Muscle layer of colon (tissue), 2 donors: ENCODE results near the gene CACNA1G.

Experiments
- H3K27ac ChIP-seq: one replicate; pipeline ENCODE4 v1.7.0; 2013; ENCODE audit warnings: low read depth, mild to moderate bottlenecking, low read length, moderate library complexity
- H3K27me3 ChIP-seq, 2 donors: one replicate each; pipeline ENCODE4 v1.7.0; 2013; ENCODE audit warnings: low read length in 2 of 2, mild to moderate bottlenecking in 2 of 2; ENCODE audit not compliant: insufficient read depth in 2 of 2, control insufficient read depth in 1 of 2
- H3K36me3 ChIP-seq: one replicate; pipeline ENCODE4 v1.7.0; 2013; ENCODE audit warnings: mild to moderate bottlenecking, low read length; ENCODE audit not compliant: insufficient read depth
- H3K4me1 ChIP-seq: one replicate; pipeline ENCODE4 v1.7.0; 2013; ENCODE audit warnings: mild to moderate bottlenecking, low read length; ENCODE audit not compliant: insufficient read depth
- H3K4me3 ChIP-seq, 2 donors: one replicate each; pipeline ENCODE4 v1.7.0; 2013; ENCODE audit warnings: low read length in 2 of 2, low read depth in 1 of 2, mild to moderate bottlenecking in 1 of 2, moderate library complexity in 1 of 2
- H3K9ac ChIP-seq: one replicate; pipeline ENCODE4 v1.7.0; 2013; ENCODE audit warnings: low read length
- H3K9me3 ChIP-seq: one replicate; pipeline ENCODE4 v1.7.0; 2013; ENCODE audit warnings: mild to moderate bottlenecking, low read length
- donor health status: abdominal sarcoma.
- donor health status: Adenocarcinoma of cecum.

The CACNA1G gene

DNA sequence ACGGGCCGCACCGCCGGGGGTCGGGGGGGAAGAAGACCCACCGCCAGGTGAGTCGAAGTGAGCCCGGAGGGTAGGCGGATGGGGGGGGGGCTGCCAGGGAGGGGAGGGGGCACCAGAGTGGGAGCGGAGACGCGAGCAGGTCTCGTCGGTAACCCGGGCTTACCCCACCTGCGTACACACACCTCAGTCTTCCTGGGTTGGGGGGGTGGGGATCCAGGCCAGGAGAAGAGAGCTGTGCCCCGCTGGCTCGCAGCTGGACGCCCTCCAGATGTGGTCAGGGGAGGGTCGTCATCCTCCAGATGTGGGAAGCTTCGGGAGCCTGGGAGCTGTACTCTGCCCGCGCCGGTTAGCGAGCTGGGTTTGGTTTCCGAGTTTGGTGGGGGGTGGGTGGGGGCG lies 1.2 kb downstream of the CACNA1G start:
- Histone ChIP-seq H3K9ac (no peak overlapping the region), H3K4me1 (peaks cover 15% of the 10 kb centered on the region), H3K27ac (no peak overlapping the region), H3K4me3 (peak overlapping the region in 1 of 2 donors; percentile 61), H3K36me3 (no peaks in the 10 kb centered on the region), H3K27me3 (peaks cover 27 to 76% of the 10 kb centered on the region in 2 donors), H3K9me3 (no peaks in the 10 kb centered on the region)

DNA sequence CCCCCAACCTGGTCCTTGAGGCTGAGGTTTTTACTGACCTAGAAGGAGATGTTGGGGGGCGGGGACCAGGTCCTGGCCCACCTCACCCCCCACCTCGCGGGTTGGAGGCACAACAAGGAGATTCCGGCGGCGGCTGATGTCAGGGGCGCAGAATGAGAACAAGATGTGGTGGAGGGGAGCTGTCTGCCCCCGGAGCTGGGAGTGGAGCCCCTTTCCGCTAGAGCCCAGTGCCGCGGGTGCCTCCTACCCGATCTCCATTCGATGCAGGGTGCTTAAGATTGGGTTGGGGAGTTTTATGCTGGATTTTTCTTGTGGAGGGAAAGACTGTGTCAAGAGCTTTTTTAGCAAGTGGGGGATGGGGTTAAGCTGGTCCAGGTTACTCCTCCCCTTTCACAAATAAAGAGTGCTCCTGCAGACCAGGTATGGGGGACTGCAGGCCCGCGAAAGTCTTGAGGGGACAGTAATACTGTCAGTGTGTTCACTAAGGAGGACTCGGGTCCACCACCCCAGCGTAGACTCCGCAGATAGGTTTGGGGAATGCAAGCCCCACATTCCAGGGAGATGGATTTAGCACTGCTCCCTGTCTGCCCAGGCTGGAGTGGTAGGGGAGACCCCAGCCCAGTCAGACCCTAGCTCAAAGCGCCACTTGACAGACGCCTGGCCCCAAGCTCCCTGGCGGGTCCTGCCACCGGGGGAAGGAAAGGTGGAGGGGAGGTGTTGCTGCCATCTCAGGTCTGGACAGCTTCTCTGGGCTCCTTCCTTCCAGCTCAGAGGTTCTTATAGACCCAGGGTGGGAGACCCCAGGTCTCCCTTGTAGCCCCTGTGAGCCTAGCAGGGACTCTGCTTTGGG lies 2.0 kb downstream of the CACNA1G start:
- H3K27ac ChIP-seq = no peak overlapping the region
- peaks cover 15% of the 10 kb centered on the region for H3K4me1 ChIP-seq
- H3K36me3 ChIP-seq = no peaks in the 10 kb centered on the region
- H3K9me3 ChIP-seq = no peaks in the 10 kb centered on the region
- no peak overlapping the region for H3K9ac ChIP-seq
- no peak overlapping the region for H3K4me3 ChIP-seq
- H3K27me3 ChIP-seq = peaks cover 27 to 80% of the 10 kb centered on the region in 2 donors

DNA sequence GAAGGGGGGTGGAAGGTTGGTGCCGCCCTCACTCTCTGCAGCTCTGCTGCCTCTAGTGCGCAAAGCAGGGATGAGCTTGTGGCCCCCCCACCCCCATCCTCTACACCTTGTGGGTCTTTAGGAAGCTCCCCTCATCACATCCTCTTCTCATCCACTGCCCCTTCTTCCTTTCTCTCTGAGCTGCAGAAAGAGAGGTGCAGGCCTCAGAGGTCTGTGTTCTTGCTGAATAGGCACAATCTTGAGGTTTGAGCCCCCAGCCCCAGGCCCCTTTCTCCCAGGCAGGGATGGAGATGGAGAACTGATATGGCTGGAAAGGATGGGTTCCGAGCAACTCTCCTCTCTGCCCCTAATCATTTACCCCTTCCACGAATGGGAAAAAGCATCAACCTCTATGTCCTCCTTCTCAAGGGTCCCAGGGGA lies 2.6 kb downstream of the CACNA1G start:
- H3K27ac ChIP-seq = no peak overlapping the region
- no peak overlapping the region for H3K9ac ChIP-seq
- peaks cover 15% of the 10 kb centered on the region for H3K4me1 ChIP-seq
- H3K36me3 ChIP-seq = no peaks in the 10 kb centered on the region
- no peaks in the 10 kb centered on the region for H3K9me3 ChIP-seq
- no peak overlapping the region for H3K4me3 ChIP-seq
- peaks cover 27 to 81% of the 10 kb centered on the region in 2 donors for H3K27me3 ChIP-seq

DNA sequence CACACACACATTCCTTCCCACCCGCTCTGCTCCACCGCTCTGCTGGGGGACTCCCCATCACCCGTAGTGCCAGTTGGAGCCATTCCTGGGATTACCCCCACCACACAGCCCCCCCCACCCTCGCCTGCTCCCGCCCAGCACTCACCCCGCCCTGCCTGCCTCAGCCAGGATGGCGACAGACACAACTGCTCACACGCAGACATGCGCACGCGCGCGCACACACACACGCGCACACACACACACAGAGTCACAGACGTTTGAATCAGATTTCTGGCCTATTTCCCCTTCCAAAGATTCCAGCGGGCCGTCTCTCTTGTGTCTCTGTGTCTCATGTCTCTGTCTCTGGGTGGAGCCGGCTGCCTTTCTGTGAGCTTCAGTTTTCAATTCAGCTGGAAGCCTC lies 4.4 kb downstream of the CACNA1G start:
- no peak overlapping the region for H3K4me3 ChIP-seq
- no peak overlapping the region for H3K9ac ChIP-seq
- H3K27me3 ChIP-seq = peaks cover 23 to 62% of the 10 kb centered on the region in 2 donors
- no peak overlapping the region for H3K27ac ChIP-seq
- no peaks in the 10 kb centered on the region for H3K9me3 ChIP-seq
- H3K4me1 ChIP-seq = peaks cover 5% of the 10 kb centered on the region
- H3K36me3 ChIP-seq = no peaks in the 10 kb centered on the region

DNA sequence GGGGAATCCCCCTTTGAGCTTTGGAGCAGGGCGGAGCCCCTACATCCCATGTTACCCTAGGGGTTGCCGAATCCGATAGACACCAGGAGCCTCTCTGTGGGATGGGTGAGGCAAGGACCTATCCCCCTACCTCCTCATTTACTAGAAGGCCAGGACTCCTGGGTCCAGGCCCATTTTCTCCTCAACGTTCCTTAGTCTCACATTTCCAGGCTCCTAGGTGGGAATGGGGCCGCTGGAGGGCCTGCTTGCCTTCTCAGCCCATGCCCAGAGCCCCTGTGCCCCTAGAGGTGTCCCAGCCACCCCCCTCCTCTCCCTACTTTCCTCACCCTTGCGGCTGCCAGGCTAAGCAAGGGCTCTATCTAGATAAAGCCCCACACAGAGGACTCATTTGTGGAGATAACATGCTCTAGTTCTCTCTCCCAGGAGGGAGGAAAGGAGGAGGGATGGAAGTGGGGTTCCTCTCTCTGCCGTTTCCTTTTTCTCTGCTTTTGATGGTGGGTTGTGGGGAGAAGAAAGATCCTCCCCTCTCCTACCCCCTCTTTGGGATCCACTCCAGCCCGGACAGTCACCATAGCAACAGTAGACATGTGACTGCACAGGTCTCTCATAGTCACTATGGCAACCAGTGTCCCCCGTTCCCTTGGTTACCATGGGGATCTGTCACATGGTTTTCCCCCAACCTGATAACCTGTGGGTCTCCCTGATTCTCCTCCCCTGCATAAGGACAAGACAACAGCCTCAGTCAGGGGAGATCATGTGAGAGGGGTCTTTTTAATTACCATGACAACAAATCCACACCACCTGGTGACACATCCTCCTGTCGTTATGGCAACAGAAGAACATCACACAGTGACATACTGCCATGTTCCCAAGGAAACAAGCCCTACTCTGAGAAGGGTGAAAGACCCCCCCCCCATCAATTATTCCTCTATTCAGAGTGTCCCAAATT lies 5.2 kb downstream of the CACNA1G start:
- Histone ChIP-seq H3K4me3 (no peak overlapping the region), H3K27me3 (peaks cover 20 to 58% of the 10 kb centered on the region in 2 donors), H3K9me3 (no peaks in the 10 kb centered on the region), H3K36me3 (no peaks in the 10 kb centered on the region), H3K4me1 (no peaks in the 10 kb centered on the region), H3K27ac (no peak overlapping the region), H3K9ac (no peak overlapping the region)

DNA sequence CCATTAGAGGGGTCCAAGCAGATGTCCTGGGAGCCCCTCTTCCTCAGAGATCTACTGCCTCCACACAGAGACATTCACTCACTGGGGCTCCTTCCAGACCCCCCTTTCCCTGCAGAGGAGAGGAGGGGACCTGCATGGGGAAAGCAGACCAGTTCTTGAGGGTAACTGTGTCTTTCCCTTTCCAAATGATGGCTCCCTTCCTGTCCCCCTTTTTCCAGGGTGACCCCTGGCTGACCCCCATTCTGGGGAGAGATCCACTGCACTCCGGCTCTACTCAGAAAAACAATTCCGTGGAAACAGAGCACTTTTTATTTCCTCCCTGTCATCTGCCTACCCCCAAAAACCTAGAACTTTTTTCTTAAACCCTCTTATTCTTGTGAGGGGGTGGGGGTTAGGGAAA lies 6.4 kb downstream of the CACNA1G start:
- H3K27ac ChIP-seq = no peak overlapping the region
- no peak overlapping the region for H3K4me3 ChIP-seq
- no peaks in the 10 kb centered on the region for H3K36me3 ChIP-seq
- no peak overlapping the region for H3K9ac ChIP-seq
- peaks cover 20 to 49% of the 10 kb centered on the region in 2 donors for H3K27me3 ChIP-seq
- no peaks in the 10 kb centered on the region for H3K4me1 ChIP-seq
- H3K9me3 ChIP-seq = no peaks in the 10 kb centered on the region

DNA sequence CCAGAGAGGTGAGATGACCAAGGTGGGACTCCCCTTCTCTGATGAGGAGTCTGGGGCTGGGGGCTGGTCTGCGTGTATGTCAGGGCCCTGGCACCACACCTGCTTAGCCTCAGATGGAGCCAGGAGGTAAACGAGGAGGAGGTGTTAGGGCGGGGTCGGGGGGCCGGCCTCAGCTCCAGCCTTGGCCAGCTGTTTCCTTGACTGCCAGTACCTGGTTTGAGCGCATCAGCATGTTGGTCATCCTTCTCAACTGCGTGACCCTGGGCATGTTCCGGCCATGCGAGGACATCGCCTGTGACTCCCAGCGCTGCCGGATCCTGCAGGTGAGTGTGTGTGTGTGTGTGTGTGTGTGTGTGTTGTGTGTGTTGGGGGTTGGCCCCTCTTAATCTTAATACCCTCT lies 8.1 kb downstream of the CACNA1G start:
- H3K4me1 ChIP-seq = no peaks in the 10 kb centered on the region
- H3K9me3 ChIP-seq = no peaks in the 10 kb centered on the region
- H3K27ac ChIP-seq = no peak overlapping the region
- H3K4me3 ChIP-seq = no peak overlapping the region
- H3K27me3 ChIP-seq = peaks cover 5 to 33% of the 10 kb centered on the region in 2 donors
- H3K36me3 ChIP-seq = no peaks in the 10 kb centered on the region
- no peak overlapping the region for H3K9ac ChIP-seq

DNA sequence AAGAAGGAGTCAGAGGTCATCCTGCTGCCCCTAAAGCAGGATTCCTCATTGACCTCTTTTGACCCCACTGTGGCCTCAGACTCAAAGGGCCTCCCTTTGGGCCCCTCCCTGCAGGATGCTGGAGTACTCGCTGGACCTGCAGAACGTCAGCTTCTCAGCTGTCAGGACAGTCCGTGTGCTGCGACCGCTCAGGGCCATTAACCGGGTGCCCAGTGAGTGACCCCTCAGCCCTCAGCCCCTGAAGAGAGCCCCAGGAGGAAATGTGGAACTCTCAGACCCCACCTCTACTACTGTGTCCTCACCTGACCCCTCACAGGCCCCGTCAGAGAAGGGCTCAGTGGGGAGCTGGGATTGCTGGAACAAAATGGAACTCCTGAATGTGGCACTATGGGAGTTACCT lies 9.1 kb downstream of the CACNA1G start:
- H3K36me3 ChIP-seq = no peaks in the 10 kb centered on the region
- H3K9ac ChIP-seq = no peak overlapping the region
- no peaks in the 10 kb centered on the region for H3K9me3 ChIP-seq
- H3K27ac ChIP-seq = no peak overlapping the region
- H3K27me3 ChIP-seq = peaks cover 0 to 26% of the 10 kb centered on the region in 2 donors
- H3K4me3 ChIP-seq = no peak overlapping the region
- H3K4me1 ChIP-seq = no peaks in the 10 kb centered on the region

DNA sequence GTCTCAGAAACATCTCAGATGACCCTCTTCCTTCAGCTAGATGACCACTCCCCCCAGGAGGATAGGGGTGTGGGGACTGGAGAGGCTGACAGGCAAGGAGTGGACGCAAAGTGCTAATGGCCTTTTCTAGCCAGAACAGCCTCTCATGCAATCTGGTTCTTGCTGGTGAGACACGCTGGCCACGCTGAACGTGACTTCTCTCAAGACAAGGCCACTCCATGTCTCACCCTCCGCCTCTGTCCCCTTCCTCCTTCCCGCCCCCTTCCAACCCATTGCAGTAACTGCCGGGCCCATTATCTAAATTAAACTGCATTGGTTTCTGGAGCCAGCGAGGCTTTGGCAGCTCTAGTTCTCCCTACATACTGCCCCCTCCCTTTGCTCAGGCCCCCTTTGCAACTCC lies 9.5 kb downstream of the CACNA1G start:
- H3K27me3 ChIP-seq = peaks cover 0 to 25% of the 10 kb centered on the region in 2 donors
- no peaks in the 10 kb centered on the region for H3K4me1 ChIP-seq
- H3K9me3 ChIP-seq = no peaks in the 10 kb centered on the region
- no peak overlapping the region for H3K4me3 ChIP-seq
- no peaks in the 10 kb centered on the region for H3K36me3 ChIP-seq
- no peak overlapping the region for H3K27ac ChIP-seq
- no peak overlapping the region for H3K9ac ChIP-seq

DNA sequence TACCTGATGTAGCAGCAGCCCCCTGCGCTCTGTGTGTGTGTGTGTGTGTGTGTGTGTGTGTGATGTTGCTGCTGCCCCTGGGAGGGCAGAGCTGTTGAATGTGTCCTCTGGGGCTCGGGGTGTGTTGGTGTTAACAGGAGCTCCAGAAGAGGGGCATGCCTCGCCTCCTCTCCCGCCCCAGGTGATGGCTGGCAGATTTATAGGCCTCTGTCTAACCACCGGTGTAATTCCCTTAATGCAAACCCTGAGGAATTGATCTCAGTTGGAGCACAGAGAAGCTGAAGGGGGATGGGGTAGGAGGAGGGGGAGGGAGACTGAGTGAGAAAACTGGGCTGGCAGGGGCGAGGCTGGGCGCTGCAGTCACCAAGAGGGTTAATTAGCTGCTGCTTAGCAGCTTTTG lies 10.0 kb downstream of the CACNA1G start:
- Histone ChIP-seq H3K9ac (no peak overlapping the region), H3K4me3 (no peak overlapping the region), H3K36me3 (no peaks in the 10 kb centered on the region), H3K9me3 (no peaks in the 10 kb centered on the region), H3K27ac (no peak overlapping the region), H3K4me1 (no peaks in the 10 kb centered on the region), H3K27me3 (peaks cover 0 to 20% of the 10 kb centered on the region in 2 donors)

DNA sequence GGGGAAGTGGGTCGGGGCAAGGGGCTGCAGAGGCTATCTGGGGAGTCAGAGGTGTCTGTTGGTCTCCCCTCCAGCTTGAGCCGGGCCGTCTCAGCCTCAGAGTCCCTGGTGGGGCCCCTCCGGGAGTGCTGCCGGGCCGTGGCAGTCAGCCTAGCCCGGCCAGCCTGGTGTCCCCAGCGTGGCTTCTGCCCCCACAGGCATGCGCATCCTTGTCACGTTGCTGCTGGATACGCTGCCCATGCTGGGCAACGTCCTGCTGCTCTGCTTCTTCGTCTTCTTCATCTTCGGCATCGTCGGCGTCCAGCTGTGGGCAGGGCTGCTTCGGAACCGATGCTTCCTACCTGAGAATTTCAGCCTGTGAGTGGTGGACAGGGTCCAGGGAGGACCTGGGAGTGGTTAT lies 11.2 kb downstream of the CACNA1G start:
- H3K27ac ChIP-seq = no peak overlapping the region
- peaks cover 0 to 8% of the 10 kb centered on the region in 2 donors for H3K27me3 ChIP-seq
- H3K9me3 ChIP-seq = no peaks in the 10 kb centered on the region
- no peaks in the 10 kb centered on the region for H3K36me3 ChIP-seq
- no peak overlapping the region for H3K9ac ChIP-seq
- no peak overlapping the region for H3K4me3 ChIP-seq
- H3K4me1 ChIP-seq = no peaks in the 10 kb centered on the region
